ENCODE data around the gene TJP2.

The TJP2 gene

GRCh38 chr9:69195668-69196067 is 21.6 kb downstream of the TJP2 start:
- H3K36me3 Mint-ChIP-seq (ENCODE audit: low read depth) = no peaks in the 10 kb centered on the region
- H3K4me1 Mint-ChIP-seq = peaks cover 6% of the 10 kb centered on the region
- H3K9me3 Mint-ChIP-seq = no peaks in the 10 kb centered on the region
- H3K4me3 Mint-ChIP-seq = no peak overlapping the region
- no peaks in the 10 kb centered on the region for H3K27me3 Mint-ChIP-seq (ENCODE audit: low read depth)
- no peak for TF ChIP-seq CTCF (IDR thresholded peaks at IDR 0.05; ENCODE audit: unreplicated experiment in 3 of 3)
- H3K27ac Mint-ChIP-seq = no peak overlapping the region

DNA sequence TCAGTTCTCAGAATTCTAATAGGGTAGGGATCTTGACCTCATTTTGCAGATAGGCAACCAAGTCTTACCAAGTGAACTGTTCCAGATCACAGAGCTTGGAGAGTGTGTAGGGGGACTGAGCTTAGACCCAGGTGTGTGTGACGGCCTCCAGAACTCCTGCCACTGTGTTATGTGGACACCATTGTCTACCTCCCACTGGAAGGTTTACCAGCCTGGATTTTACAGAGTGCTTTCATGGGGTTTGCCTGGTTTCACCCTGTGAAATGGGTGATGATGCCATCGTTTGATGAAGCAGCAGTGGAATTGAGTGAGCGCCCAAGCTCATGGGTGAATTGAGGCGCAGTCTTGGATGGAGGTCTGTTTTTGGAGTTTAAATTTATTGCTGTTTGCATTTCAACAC is 23.6 kb downstream of the TJP2 start:
- TF ChIP-seq CTCF (IDR thresholded peaks at IDR 0.05; ENCODE audit: unreplicated experiment in 3 of 3) = no peak
- no peaks in the 10 kb centered on the region for H3K9me3 Mint-ChIP-seq
- no peaks in the 10 kb centered on the region for H3K27me3 Mint-ChIP-seq (ENCODE audit: low read depth)
- no peaks in the 10 kb centered on the region for H3K4me1 Mint-ChIP-seq
- no peak overlapping the region for H3K27ac Mint-ChIP-seq
- H3K4me3 Mint-ChIP-seq = no peak overlapping the region
- no peaks in the 10 kb centered on the region for H3K36me3 Mint-ChIP-seq (ENCODE audit: low read depth)

- Mint-ChIP-seq H3K27me3 (ENCODE audit: low read depth) (no peaks in the 10 kb centered on the region), H3K9me3 (no peaks in the 10 kb centered on the region), H3K27ac (peak overlapping the region in 2 of 3 experiments; percentile 36 to 58), H3K4me3 (no peak overlapping the region), H3K36me3 (ENCODE audit: low read depth) (no peaks in the 10 kb centered on the region), H3K4me1 (no peaks in the 10 kb centered on the region)
- TF ChIP-seq CTCF (IDR thresholded peaks at IDR 0.05; ENCODE audit: unreplicated experiment in 3 of 3) = no peak
Observed at GRCh38 chr9:69198521-69199220, 24.6 kb downstream of the TJP2 start.

DNA sequence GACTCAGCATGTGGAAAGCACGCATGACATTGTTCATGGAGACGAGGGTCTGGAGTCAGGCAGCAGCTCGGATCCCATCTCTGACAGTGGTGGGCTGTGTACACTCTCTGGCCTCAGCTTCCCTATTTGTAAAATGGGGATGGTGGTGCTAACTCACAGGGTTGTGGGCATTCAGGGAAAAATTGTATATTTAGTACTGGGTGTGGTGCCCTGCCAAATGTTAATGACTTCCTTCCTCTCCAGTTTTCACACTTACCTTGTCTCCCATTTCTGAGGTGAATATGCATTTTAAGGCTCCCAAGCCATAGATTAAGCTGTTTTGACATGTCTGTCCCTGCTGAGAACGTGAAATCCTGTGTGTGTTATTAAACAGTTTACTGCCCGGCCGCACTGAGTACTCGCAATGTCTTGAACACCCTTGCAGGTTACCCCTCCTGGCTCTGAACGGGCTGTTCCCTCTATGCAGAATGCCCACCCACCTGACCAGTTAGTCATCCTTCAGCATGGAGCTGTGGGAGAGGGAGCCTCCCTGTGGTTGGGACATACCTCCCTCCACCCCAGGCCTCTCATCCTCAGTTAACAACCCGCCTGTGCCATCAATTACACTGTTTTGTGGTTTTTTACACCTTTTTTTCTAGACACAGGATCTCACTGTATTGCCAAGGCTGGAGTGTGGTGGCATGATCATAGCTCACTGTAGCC is 25.8 kb downstream of the TJP2 start:
- Mint-ChIP-seq H3K36me3 (ENCODE audit: low read depth) (no peaks in the 10 kb centered on the region), H3K27ac (no peak overlapping the region), H3K4me3 (no peak overlapping the region), H3K27me3 (ENCODE audit: low read depth) (no peaks in the 10 kb centered on the region), H3K4me1 (peaks cover 10% of the 10 kb centered on the region), H3K9me3 (no peaks in the 10 kb centered on the region)
- TF ChIP-seq CTCF (IDR thresholded peaks at IDR 0.05; ENCODE audit: unreplicated experiment in 3 of 3) = no peak

DNA sequence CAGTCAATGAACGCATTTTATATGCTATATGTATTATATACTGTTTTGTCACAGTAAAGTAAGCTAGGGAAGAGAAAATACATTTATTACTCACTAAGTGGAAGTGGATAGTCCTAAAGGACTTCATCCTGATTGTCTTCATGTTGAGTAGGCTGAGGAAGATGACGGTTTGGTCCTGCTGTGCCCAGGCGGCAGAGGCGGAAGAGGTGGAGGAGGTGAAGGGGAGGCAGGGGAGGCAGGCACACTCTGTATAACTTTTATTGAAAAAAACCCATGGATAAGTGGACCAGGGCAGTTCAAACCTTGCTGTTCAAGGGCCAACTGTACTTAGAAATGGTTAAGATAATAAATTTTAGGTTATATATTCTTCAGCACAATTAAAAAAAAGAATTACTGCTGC is 28.5 kb downstream of the TJP2 start:
- H3K9me3 Mint-ChIP-seq = no peaks in the 10 kb centered on the region
- H3K4me3 Mint-ChIP-seq = no peak overlapping the region
- peaks cover 22% of the 10 kb centered on the region for H3K4me1 Mint-ChIP-seq
- H3K27me3 Mint-ChIP-seq (ENCODE audit: low read depth) = no peaks in the 10 kb centered on the region
- peak overlapping the region in 1 of 3 experiments; percentile 72 for H3K27ac Mint-ChIP-seq
- no peak for TF ChIP-seq CTCF (IDR thresholded peaks at IDR 0.05; ENCODE audit: unreplicated experiment in 3 of 3)
- no peaks in the 10 kb centered on the region for H3K36me3 Mint-ChIP-seq (ENCODE audit: low read depth)

DNA sequence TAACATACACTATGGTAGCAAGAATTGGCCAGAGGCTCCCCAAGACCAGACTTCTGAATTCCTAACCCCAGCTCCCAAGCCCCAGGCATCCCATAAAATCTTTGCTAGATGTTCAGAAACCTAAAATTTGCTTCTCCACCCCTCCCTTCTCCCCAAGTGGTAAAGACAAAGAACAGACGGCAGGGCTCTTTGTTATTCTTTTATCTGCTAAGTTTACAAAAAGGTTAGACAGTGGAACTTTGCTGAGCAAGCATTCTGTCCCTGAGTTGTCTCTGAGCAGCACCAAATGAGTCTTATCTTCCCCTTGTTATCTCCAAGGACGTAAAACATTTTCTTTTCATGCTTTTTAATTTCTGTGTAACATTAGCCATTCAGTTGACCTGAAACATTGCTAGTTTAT is 30.2 kb downstream of the TJP2 start:
- no peak overlapping the region for H3K4me3 Mint-ChIP-seq
- no peaks in the 10 kb centered on the region for H3K27me3 Mint-ChIP-seq (ENCODE audit: low read depth)
- peak overlapping the region; percentile 60 to 93 (median 91) for H3K27ac Mint-ChIP-seq
- TF ChIP-seq CTCF (IDR thresholded peaks at IDR 0.05; ENCODE audit: unreplicated experiment in 3 of 3) = no peak
- H3K9me3 Mint-ChIP-seq = no peaks in the 10 kb centered on the region
- peaks cover 22% of the 10 kb centered on the region for H3K4me1 Mint-ChIP-seq
- no peaks in the 10 kb centered on the region for H3K36me3 Mint-ChIP-seq (ENCODE audit: low read depth)

All from nephron (organoid).